ENCODE data around the gene JAKMIP2.

JAKMIP2 gene

DNA sequence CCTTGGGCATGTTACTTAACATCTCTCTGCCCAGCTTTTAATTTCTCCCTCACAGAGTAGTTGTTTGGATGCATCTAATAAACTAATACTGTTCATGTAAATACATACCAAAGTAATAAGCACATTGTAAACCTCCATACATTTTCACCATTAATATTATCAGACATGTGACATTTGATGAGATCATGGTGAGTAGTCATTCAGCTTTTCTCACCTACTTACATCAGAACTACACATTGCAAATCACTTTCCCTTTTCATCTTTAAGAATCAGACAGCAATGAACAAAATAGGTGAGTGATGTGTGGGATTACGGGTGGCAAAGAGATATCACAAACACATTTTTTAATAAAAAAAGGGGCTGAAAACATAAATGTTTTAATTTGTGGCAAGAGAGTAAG, 89.3 kb downstream of the JAKMIP2 start:
- DNase-seq, result no peak

DNA sequence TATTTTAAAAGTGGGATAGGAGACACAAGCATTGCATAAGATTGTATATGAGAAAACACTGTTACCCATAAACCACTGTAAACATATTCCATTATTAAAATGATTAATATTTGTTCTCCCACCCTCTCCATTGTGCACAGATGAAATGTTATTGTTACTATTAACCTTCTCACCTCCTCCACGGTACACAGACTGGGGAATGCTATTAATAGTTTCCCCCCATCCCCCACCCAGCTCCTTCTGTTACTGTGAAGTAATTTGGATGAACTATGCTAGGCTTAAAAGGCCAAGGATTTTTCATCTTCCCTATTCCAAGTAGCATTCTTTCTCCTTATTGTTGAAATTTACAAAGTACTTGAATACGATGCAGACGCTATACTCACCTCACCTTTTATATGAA, 91.4 kb downstream of the JAKMIP2 start:
- DNase-seq, result no peak

DNA sequence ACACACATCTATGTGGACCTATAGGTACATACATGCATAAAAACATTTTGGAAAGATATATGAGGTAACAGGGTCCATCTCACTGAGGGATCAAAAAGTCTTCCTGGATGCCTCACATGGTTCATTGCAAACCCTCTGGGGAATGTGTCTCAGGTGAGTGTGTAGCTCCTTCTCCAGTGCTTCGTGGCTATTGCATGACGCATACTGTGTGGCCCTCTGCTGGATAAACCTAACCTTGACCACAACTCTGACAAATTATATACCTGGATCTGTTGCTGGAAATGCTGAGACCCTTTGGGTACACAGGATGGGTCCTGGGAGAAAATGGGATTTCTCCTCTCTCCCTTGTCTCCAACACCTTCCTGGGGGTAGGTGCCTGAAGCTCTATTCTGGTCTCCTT, 91.9 kb downstream of the JAKMIP2 start:
- DNase-seq, result no peak

DNA sequence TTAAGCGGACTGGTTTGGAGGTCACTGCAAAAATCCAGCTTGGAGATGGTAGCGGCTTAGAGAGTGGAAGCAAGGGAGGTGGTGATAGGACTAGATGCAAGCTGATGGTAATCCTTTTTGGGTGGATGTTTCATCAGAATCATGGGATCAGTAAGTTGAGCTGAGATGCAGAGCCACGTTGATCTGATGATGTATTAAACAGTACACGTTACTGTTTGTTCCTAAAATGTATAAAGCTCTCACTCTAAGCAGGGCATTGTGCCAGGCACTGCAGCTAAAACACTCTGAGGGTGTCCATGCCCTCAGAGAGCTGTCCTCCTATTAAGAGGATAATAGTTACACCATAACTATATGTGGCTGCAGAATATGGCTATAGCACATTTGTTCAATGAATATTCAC, 93.1 kb downstream of the JAKMIP2 start:
- DNase-seq, result no peak

DNA sequence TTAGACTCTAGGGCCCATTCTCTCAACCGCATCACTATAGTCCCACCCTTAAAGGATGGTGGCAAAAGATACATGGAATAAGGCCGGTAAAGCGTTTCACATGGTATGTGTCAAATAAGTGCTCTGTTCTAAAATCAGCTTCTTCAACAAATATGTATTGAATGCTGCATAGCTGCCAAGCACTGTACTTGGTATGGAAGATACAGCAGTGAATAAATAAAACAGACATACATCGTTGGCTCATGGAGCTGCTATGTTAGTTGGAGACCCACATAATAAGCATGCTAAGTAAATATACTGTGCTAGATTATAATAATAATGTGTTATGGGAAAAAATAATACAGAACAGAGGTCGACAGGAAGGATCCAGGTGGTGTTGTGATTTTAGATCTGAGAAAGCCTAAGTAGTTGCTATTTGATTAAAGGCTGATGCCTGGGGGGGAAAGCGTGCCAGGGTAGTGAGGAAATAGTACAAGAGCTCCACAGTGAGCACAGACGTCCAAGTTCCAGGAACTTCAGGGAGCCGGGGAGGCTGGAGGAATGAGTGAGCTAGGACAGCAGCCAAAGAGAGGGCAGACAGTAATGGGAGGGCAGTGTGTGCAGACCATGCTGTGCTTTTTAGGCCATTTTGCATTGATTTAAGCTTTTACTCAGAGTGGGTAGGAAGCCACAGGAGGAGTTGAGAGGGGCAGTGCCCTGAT, 93.7 kb downstream of the JAKMIP2 start:
- DNase-seq, result no peak

DNA sequence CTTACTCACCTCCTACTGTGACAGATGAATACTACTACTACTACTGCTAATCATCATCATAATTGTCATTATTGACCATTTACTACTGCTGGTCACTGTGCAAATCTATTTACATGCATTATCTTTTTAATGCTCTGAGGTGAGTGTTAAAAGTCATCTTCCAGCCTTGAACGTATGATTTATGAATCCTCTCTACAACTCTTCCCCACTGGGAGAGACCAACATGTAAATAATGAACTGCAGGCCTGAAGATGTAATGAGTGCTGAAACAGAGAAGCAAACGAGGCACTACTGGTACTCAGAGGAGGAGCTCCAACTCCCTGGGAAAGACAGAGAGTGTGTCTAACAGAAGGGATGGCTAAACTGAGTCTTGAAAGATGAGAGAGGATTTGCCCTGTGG, 95.4 kb downstream of the JAKMIP2 start:
- DNase-seq, result no peak

DNA sequence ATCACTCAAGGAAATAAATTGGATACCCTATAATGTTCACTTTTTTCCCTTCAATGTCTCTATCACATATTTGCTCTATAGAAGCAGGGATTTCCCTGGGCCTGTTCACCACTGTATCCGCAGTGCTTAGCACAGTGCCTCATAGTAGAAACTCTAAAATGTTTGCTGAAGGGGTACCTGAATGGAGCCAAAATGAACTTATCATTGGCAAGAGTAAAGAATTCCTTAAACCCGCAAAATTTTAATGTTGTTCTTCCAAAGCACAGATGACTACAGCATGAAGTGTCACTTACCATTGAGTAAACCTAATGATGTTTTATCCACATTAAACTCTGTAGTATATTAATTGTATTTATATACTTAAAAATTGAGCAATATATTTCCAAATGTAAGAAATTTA, 96.1 kb downstream of the JAKMIP2 start:
- no peak for DNase-seq

DNA sequence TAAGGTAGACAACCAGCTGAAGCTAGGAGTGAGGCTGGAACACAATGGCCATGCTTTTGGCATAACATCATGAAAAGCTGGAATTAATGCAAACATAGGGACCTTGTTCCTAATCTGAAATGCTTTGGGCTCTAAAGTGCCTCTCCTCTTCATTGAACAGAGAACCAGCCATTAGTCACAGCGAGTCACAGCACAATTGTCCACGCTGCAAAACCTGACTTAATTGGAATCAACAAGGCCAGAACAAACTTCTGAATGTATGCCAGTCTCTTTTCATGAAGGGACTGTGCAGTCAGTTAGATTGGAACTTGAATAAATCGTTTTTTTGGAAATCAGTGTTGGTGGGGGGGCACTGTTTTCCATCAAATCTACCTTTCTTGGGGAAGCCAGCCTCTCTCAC, 96.5 kb downstream of the JAKMIP2 start:
- no peak for DNase-seq

DNA sequence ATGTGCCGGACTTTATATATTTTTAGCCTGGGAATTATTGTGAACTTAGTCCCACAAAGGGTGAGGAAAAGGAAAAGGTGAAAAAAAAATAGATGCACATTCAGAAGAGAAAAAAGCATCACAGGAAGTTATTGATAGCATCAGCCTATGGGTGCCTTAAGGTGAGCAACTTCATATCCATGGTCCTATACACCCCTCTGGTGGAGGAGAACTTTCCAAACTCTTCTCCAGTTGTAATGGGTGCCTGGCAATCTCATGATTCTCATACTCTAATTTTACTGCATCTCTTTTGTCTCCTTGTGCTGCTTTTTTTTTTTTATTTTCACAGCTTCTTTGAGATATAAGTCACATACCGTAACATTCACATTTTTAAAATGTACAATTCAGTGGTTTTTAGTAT, 107.4 kb downstream of the JAKMIP2 start:
- no peak for DNase-seq

DNA sequence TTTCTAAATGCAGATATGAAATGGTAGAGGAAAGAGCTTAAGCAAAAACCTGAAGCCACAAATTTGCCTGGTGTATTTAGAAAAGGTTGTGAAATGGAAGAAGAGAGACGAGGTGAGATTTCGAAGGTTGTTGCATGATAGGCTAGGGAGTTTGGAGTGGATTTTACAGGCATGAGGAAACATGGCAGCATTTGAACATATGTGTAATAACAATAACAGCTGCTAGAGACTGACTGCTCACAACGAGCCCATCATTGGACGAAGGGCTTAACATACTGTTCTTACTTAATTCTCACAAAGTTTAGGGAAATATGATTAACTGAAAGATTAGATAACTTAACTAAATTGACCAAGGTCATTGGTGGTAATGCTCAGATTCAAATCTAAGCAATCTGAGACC, 108.1 kb downstream of the JAKMIP2 start:
- DNase-seq, result no peak

DNA sequence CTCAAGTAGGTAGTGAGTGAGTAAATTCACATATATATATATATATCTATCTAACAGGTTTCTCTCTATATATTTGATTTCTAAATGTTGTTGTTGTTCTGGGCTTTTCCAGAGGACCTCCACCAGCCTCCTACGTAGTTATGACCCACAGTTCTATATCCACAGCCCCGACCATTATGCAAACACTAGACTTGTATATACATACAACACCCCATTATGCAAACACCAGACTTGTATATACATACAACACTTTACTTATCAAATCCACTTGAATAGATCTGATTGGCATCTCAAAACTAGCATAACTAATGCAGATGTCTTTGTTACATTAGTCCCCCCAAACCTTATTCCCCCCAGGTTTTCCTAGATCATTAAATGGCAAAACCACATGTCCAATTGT, 108.7 kb downstream of the JAKMIP2 start:
- DNase-seq, result no peak

DNA sequence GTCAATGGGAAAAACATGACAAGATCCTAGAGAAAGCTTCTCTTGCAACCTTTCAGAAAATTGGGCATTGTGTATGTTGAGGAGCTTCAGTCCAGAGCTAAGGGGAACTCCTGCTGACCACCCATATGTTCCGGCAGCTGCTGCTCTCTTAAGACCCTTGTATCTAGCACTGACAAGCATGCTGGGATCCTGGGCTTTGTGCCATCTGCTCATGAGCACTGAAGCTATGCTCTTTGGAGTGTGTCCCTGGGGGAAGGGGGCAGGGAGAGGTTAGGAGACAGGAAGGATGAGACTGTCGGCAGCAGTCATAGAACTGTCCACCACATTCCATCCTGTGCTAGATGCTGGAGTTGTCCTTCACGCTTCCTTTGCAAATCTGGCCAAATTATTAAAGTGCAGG, 109.3 kb downstream of the JAKMIP2 start:
- peak; percentile 4 for DNase-seq

DNA sequence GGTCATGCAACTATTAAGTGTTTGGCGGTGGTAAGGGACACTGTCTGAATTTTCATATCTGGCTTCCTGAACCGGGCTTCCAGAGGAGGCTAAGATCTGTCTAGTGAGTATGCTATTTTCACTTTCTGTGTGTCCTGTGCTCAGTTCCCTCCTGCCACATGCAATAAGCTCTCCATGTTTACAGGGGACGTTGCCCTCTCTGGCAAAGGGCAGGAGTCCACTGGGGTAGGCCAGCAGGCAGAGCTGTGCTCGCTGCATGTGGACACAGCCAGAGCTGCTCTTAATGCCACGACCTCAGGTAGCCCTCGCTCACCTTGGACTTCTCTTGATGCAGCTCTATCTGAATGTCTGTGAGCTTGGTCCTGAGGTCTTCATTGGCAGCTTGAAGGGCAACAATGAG, 111.2 kb downstream of the JAKMIP2 start:
- DNase-seq, result no peak

DNA sequence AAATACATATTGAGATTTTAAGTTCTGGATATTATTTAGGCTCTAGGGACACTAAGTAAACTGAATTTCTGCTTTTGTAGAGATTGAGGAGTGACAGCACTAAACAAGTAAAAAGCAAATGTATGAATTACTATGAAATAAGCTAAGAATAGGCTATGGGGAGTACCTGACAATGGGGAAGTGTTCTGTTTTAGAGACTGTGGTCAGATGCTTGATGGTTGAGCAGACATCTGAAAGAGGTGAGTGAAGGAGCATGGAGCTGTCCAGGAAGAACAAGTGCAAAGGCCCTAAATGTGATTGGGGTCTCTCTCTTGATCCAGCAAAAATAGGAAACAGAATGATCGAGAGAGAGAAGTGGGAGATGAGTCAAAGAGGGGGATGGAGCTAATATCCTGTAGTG, 111.7 kb downstream of the JAKMIP2 start:
- DNase-seq, result no peak

DNA sequence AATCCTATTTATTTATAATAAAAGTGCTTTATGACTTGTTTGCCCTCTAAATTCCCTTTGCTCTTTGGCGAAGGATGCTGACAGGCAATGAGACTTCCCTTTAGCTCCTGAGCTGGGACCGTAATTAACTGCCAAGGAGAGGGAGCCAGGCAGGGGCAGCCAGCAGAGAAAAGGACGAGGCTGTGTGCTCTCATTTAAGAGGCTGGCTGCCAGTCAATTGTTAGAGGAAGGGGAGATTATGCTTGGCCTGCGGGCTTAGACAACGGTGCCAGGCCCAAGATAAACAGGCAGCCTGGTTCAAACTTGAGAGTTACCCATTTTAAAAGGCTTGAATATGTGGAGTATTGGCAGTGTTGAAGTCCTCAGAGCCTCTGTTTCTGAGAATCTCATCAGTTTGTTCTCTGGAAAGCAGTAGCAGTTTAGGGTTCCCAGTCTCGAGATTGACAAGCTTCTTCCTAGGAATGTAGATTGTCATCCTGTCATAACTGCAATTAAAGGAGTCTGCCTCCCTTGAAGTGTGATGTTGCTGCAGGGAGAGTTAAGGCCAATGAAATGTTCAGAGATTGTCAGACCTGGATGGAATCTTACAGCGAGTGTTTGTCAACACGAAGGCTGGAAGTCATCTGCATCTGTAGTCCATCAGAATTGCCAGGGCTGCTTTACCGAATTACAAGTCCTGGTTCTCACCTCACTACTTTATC, 113.2 kb downstream of the JAKMIP2 start:
- DNase-seq, result no peak

DNA sequence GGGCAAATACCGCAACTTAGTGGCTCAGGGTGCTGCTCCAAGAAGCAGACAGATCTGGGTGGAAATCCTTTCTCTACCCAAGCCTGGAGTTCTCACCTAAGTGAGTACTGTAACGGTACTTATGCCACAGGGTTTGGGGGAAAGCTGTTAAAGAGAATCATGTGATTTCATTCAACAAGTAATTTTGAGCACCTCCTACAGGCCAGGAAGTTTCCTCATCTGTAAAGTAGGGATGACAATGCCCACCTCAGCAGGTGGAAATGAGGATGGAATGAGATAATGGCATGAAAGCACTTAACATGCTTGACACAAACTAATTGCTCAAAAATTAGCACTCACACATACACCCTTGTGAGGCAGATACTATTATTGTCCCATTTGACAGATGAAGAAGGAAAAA, 114.1 kb downstream of the JAKMIP2 start:
- no peak for DNase-seq

DNA sequence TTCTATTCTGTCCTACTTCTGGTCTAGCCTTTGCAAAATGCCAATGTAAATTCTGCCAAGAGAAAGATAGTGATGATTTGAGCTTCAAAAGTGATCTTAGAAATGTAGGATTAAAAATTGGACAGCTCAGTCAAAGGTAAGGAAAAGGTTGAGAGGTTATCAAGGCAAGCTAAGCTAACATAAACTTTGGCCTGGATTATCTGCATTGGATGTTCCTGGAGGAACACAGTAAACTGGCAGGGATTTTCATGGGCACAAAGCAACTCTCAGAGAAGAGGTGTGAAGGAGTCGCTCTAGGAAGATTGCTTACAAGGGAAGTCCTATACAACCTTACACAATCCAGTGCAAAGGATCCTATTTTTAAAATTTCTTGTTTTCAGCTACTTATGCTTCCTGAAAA, 115.2 kb downstream of the JAKMIP2 start:
- DNase-seq, result no peak

DNA sequence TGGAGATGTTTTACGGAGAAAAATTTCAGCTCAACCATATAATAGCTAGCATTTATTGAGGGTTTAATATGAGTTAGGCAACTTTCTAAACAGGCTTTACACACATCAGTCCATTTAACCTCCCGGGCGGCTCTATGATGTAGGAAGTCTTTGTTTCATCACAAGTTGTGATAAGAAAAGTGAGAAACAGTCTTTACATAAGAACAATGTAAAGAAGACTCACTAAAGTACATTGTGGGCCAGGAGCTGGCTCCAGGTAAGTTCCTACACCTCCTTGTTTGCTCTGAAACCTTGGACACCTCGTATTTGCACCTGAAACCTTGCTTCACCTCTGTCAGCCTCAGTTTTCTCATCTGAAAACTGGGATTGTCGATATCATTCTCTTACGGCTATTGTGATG, 116.1 kb downstream of the JAKMIP2 start:
- DNase-seq, result no peak

DNA sequence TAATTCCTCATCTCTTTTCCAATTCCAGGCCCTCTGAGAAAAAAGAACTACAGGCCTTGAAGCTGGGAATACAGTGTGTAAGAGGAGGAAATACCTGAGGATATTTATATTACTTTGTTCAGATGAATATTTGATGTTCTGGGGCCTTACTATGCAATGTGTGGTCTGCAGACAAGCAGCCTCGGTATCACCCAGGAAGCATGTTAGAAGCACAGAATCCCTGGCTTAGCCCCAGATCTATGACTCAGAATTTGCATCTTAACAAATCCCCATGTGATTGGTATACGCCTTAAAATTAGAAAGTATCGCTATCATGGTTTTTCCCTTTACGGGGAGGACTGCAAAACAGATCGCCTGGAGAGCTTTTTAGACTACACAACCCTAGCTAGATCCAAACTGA, 121.0 kb downstream of the JAKMIP2 start:
- no peak for DNase-seq

DNA sequence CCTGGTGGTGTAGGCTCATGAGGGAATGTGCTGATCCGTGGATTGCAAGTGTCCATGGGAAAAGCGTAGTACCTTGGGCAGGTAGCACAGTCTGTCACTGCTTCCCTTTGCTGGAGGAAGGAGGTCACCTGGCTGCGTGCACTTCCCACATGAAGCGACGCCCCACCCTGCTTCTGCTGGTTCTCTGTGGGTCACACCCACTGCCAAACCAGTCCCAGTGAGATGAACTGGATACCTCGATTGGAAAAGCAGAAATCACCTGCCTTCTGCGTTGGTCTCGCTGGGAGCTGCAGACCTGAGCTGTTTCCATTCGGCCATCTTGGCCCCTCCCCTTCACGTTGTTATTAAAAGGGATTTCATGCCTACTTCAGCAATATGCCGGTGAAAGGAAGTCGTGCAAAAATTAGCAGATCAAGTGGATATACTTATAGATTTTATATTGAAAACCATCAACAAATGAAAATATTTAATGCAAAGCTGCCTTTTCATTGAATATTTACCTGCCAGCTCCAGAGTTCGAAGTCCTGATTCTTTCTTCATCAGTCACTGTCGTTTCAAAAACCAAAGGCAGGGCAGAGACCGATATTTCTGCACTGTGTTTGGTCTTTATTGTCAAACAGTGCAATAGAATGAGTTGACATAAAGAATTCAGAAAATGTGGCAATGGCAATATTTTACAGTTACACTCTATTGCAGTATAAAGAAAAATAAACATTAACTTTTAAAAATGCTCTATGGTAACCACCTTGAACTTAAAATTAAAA, 123.2 kb downstream of the JAKMIP2 start:
- no peak for DNase-seq

DNA sequence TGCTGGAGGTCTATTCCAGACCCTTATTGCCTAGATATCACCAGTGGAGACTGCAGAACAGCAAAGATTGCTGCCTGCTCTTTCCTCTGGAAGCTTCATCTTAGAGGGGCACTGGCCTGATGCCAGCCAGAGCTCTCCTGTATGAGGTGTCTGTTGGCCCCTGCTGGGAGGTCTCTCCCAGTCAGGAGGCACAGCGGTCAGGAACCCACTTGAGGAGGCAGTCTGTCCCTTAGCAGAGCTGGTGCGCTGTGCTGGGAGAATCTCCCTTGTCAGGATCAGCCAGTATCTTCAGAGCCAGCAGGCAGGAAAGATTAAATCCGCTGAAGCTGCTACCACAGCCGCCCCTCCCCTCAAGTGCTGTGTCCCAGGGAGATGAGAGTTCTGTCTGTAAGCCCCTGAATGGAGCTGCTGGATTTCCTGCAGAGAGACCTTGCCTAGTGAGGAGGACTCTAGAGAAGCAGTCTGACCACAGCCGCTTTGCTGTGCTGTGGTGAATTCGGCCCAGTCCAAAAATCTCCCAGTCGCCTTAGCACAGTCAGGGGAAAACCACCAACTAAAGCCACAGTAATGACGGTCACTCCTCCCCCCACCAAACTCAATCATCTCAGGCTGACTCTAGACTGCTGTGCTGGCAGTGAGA, 124.1 kb downstream of the JAKMIP2 start:
- no peak for DNase-seq

DNA sequence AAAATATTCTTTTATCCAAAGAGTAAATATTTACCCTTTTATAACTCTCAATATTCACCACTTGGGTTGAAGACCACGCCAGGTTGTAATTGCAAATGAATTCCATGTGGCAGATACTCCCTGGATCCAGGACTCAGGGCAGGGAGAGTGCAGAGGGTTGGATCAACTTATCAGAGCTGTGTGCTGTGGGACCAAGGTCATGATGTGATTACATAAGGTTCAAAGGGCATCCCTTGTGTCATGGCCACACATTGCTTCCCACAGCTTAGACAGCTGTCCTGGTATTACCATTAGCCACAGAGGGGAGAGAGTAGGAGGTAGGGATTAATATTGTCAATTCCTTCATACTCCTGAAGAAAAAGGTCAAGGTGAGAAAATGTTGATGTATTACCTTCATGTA, 133.9 kb downstream of the JAKMIP2 start:
- no peak for DNase-seq

DNA sequence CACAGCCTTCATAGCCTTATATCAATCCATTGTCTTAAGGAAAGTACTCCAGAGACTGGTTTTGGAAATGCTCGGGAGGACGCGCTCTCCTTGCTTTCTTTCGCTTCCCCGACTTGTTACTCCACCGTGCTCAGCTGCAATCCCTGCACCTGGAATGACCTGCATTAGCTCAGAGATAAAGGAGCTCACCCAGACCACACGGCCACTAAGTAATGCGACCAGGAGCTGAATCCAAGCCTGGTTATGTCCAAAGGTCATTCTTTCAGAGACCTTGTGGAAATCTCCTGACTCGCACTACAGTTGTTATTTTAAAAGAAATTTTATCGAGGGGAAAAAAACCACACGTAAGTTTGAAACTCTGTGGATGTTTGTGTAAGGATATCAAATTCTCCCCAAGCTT, 137.3 kb downstream of the JAKMIP2 start:
- no peak for DNase-seq

DNA sequence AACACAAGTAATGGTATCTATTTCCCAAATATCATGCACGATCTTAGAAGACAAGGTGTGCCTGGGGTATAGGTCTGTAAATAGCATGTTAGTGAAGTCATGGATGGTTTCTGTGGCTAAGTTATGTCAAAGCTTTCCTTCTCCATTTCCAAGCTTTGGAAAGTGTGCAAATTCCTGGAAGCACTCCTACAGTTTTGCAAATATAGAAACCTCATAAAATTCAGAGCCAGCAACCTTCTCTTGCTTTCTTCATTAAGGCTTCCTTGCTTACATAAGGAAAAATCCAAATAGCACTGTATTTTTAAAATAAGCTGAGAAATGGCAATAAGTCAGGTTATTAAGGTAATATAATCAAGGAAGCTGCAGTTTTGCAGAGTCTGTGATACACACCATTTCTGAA, 138.1 kb downstream of the JAKMIP2 start:
- DNase-seq, result no peak
